T follicular helper cell (primary cell): ENCODE measurements around the gene RBPJ.

Experiments used
- DNase-seq: peaks from one replicate; pipeline ENCODE4 v3.0.0-alpha.2; 2020; ENCODE audit warnings: low read depth

RBPJ gene

DNA sequence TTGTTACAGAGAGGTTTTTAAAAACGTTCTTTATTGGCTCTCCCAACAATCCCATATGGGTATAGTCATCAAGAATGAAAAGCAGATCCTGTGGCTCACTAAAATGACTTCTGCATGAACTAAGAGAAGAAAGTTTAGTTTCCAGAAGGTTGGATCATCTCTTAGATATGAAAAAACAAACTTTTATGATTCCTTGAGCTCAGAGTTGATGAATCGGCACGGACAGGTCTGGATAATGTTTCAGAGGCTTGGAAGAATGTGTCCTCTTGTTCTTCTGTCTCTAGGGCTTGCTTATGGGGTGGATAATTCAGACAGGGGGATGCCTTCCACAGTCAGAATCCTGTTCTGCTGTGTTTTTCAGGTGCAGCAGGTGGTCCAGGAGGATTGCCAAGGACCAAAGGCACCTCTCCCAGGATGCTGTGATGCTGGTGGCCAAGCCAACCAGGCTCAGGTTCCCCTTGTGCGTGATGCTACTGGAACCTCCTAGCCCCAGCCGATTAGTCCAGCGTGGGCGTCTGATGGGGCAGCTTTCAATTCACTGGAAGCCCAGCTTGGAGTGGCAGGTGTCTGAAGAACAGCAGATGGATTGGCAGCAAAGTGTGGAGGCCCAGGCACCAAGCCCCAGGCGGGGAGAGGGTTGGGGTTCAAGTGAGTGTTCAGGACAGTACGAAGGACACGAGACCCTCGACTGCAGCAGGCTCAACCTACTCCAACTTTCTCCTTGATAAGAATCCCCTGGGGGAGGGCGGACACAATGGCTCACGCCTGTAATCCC, 139.1 kb downstream of the RBPJ start:
- no peak for DNase-seq

GRCh38 chr4:26462874-26463273, 142.1 kb downstream of the RBPJ start:
- no peak for DNase-seq

DNA sequence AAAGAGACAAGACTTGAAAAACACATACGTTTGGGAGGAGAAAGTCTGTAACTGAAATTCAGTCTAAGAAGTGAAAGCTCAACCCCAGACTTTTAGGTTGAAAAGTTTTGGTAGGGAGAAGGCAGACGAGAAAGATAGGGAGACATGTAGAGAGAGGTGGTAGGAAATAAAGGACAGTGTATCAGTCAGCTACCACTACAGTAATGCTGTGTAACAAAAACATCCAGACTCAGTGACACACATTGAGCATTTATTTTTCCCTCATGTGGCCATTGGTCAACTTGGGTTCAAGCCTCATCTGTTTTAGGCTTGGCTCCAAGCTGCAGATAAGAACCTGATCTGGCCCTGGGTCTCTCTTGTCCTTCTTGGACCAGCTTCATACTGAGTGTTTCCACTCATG, 142.6 kb downstream of the RBPJ start:
- DNase-seq, result no peak

DNA sequence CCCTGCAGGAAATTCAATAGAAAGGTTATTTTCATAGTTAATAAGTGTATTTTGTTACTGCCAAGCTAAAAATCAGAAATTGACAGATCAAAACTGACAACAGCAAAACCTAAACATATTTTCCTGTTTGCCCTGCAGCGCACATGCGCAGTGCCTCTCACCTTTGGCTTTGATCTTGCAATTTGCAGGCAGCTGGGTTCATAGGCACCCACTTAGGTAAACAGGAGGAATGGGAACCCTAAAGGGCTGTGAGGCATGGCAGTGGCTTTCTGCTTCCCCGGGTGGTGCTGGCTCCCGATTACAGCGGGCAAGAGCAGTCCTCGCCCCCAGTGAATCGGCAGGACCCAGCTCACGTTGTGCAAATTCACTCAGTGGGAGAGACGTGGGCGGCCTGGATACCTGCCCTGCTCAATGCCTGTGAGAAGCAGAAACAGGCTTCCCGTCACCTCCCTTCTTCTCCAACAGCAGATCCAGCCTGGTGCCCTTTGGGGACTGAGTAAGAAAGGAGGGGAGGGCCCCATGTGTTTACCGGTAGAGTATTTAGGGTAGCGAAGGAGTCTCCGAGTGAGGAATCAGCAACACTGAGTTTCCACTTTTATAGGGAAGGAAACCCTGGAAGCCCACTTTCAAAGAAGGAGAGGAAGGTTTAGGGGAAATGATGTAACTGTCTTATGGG, 143.7 kb downstream of the RBPJ start:
- no peak for DNase-seq

- no peak for DNase-seq
Measured at GRCh38 chr4:26466578-26467270, 145.9 kb downstream of the RBPJ start.

DNA sequence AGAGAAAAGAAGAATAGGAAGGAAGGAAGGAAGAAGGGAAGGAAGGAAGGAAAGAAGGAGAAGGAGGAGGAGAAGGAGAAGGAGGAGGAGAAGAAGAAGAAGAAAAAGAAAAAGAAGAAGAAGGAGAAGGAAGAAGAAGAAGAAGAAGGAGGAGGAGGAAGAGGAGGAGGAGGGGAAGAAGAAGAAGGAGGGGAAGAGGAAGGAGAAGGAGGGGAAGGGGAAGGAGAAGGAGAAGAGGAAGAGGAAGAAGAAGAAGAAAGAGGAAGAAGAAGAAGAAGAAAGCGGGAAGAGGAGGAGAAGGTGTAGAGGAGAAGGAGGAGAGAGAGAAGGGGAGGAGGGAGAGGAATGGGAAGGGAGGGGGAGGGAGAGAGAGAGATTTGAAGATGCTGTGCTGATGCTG, 146.9 kb downstream of the RBPJ start:
- no peak for DNase-seq

- DNase-seq, result no peak
Measured at GRCh38 chr4:26468283-26468949, 147.6 kb downstream of the RBPJ start.

DNA sequence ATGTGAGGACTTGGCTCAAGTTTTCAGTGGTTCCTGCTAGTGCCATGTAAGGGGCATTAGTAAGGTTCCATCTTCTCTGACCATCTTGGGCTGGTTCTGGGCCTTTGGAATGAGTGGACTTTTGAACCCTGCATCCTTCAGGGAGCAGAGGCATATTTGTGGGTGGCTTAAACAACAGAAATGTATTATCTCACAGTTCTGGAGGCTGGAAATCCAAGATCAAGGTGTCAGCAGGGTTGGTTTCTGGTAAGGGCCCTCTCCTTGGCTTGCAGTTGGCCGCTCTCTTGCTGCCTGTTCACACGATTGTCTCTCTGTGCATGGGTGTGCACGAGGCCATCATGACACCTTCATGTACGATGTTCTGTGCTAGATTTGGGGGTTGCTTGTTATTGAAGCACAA, 148.2 kb downstream of the RBPJ start:
- DNase-seq, result no peak

- no peak for DNase-seq
Measured at GRCh38 chr4:26471890-26472289, 151.1 kb downstream of the RBPJ start.

- no peak for DNase-seq
Measured at GRCh38 chr4:26473893-26474292, 153.1 kb downstream of the RBPJ start.

DNA sequence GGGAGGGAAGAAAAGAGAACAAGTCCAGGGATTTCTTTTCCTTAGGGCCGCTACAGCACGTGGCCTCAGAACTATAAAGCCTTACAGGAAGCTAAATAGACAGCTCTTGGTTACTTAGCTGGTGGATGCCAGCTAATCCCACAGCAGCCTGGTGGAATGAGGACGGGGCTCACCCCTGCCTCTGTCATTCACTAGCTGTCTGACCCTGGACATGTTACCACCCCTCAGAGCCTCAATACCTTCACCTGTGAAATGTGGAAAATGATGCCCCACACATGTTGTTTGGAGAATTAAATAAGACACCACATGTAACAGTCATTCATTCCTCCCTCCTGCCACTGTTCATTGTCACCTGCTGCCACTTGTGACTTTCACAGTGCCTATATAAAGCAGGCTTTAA, 153.7 kb downstream of the RBPJ start:
- DNase-seq, result no peak

GRCh38 chr4:26475716-26476115, 154.9 kb downstream of the RBPJ start:
- DNase-seq, result no peak

DNA sequence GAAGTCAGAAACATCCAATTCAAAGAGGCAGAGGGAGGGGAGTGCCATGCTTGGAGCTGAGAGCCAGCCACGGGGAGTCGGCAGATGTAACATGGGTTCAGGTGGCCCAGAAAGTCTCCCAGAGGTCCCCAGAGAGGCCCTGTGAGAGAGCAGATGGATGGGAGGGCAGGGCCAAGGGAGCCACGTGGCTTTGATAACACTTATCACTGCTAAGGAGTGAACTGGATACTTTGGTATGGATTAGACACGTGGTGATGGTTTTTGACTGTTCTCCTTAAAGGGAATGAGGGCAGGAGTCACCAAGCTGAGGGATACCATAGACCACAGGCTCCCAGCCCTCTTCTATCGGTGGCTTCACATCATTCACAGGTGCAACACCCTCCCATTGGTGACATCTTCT, 155.7 kb downstream of the RBPJ start:
- no peak for DNase-seq

DNA sequence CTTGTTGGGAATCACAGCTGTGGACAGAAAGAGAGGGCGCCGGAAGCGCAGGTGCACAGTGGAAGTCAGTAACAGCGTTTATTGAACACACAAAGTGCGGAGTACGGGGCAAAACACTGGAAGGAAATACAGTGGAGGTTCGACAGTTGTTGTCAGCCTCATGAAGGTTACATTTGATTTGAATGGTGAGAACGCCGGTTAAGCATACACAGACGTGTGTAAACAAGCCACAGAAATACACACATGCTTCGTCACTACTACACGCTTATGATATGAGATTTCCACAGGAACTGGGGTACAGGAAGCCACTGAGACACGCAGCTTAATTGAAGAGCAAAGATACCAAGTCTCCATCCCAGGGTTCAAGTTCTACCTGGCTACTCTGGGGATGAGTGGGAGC, 157.5 kb downstream of the RBPJ start:
- DNase-seq, result no peak

GRCh38 chr4:26482508-26483462, 162.0 kb downstream of the RBPJ start:
- no peak for DNase-seq

GRCh38 chr4:26484032-26484515, 163.3 kb downstream of the RBPJ start:
- DNase-seq, result no peak

GRCh38 chr4:26484516-26484915, 163.7 kb downstream of the RBPJ start:
- no peak for DNase-seq
